ENCODE results near the gene RFTN2.

Gene RFTN2

GRCh38 chr2:197628043-197628500 lies 47.3 kb downstream of the RFTN2 start (continued):
- TF ChIP-seq OSR1 (CRISPR knock-in tag; IDR thresholded peaks at IDR 0.05): no peak

GRCh38 chr2:197626965-197627625 lies 48.3 kb downstream of the RFTN2 start:
- TF ChIP-seq TCF4 (CRISPR knock-in tag; IDR thresholded peaks at IDR 0.05; ENCODE audit: borderline replicate concordance) (no peak), BACH2 (CRISPR knock-in tag; IDR thresholded peaks at IDR 0.05; ENCODE audit: borderline replicate concordance) (no peak), POU6F1 (CRISPR knock-in tag; IDR thresholded peaks at IDR 0.05; ENCODE audit: borderline replicate concordance, low read depth) (no peak), ISL1 (CRISPR knock-in tag; IDR thresholded peaks at IDR 0.05) (no peak), SNAI2 (CRISPR knock-in tag; IDR thresholded peaks at IDR 0.05) (no peak), ZNF565 (CRISPR knock-in tag; conservative IDR thresholded peaks at IDR 0.05; ENCODE audit: low read depth) (no peak), RARB (CRISPR knock-in tag; IDR thresholded peaks at IDR 0.05) (no peak), ZNF8 (CRISPR knock-in tag; IDR thresholded peaks at IDR 0.05) (no peak), ZFP3 (CRISPR knock-in tag; IDR thresholded peaks at IDR 0.05) (no peak), ZNF70 (CRISPR knock-in tag; IDR thresholded peaks at IDR 0.05) (no peak), PATZ1 (CRISPR knock-in tag; IDR thresholded peaks at IDR 0.05; ENCODE audit: borderline replicate concordance) (no peak), PPARA (CRISPR knock-in tag; IDR thresholded peaks at IDR 0.05; ENCODE audit: borderline replicate concordance) (no peak), CSRNP3 (CRISPR knock-in tag; IDR thresholded peaks at IDR 0.05) (no peak), ZFP30 (CRISPR knock-in tag; IDR thresholded peaks at IDR 0.05) (no peak), CREB5 (CRISPR knock-in tag; IDR thresholded peaks at IDR 0.05; ENCODE audit: low read depth) (no peak)
- ATAC-seq: no peak

- TF ChIP-seq ARNTL (CRISPR knock-in tag; IDR thresholded peaks at IDR 0.05; ENCODE audit: borderline replicate concordance, low read depth) (no peak), RARB (CRISPR knock-in tag; IDR thresholded peaks at IDR 0.05) (no peak), SNAI2 (CRISPR knock-in tag; IDR thresholded peaks at IDR 0.05) (no peak), BACH2 (CRISPR knock-in tag; IDR thresholded peaks at IDR 0.05; ENCODE audit: borderline replicate concordance) (no peak), ZC3H10 (CRISPR knock-in tag; IDR thresholded peaks at IDR 0.05) (no peak), ESRRG (CRISPR knock-in tag; IDR thresholded peaks at IDR 0.05) (no peak), TOX (CRISPR knock-in tag; IDR thresholded peaks at IDR 0.05; ENCODE audit: borderline replicate concordance) (no peak), CSRNP3 (CRISPR knock-in tag; IDR thresholded peaks at IDR 0.05) (no peak), ZFP30 (CRISPR knock-in tag; IDR thresholded peaks at IDR 0.05) (no peak)
- ATAC-seq: no peak
These were observed 55.3 kb downstream of the RFTN2 start for GRCh38 chr2:197620133-197620532.

GRCh38 chr2:197615016-197615652 lies 60.3 kb downstream of the RFTN2 start:
- ATAC-seq: no peak
- no peak for TF ChIP-seq RARB (CRISPR knock-in tag; IDR thresholded peaks at IDR 0.05)

Measured in SK-N-SH treated with all-trans-retinoic acid at 6 μM for 48 hours (cell line).